ENCODE data around the gene NOXA1.

GRCh38 chr9:137445930-137446431, 22.8 kb downstream of the NOXA1 start:
- TF ChIP-seq CTCF (IDR thresholded peaks at IDR 0.05) (no peak), POLR2A (IDR thresholded peaks at IDR 0.05) (no peak), POLR2AphosphoS5 (IDR thresholded peaks at IDR 0.05) (no peak)

Data from transverse colon (tissue), 4 donors.